ENCODE data around the gene GFM1. TPM values are rescaled to one million over a fixed set of nuclear protein-coding genes. Genes with fewer than 3 reads are reported as not detected.

The GFM1 gene
- total and polyA plus RNA-seq, 2 of the 13 experiments (the other 11 are each of a cell fraction or from before 2014, with no cell fraction given): 10.5 to 59.0 TPM

DNA sequence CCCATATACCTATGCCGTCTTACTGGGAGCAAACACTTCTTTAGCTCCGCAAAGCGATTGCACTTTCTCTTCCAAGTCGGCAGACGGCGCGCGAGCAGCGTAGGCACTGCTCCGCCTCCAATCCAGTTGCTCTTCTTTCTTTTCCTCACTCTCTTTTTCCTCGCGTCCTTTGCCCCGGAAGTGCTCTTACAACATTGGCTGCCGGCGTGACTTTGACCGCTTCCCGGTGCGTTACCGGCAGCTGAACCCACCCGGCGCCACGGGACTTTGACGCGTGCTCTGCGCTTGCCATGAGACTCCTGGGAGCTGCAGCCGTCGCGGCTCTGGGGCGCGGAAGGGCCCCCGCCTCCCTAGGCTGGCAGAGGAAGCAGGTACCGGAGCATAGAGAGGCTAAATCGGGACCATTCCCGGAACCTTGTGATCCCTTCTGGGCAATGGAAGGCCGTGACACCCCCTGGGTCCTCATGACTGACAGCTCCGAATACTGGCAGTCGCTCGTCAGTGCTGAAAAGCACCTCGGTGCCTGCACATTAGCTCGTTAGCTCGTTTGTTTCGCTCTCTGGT, at the start of gene GFM1 (continued):
- TF ChIP-seq, protein P1, sequence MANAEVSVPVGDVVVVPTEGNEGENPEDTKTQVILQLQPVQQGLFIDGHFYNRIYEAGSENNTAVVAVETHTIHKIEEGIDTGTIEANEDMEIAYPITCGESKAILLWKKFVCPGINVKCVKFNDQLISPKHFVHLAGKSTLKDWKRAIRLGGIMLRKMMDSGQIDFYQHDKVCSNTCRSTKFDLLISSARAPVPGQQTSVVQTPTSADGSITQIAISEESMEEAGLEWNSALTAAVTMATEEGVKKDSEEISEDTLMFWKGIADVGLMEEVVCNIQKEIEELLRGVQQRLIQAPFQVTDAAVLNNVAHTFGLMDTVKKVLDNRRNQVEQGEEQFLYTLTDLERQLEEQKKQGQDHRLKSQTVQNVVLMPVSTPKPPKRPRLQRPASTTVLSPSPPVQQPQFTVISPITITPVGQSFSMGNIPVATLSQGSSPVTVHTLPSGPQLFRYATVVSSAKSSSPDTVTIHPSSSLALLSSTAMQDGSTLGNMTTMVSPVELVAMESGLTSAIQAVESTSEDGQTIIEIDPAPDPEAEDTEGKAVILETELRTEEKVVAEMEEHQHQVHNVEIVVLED (CRISPR knock-in tag; IDR thresholded peaks at IDR 0.05; ENCODE audit: borderline replicate concordance): peak; percentile 83
- TF ChIP-seq ZFP36L1 (CRISPR knock-in tag; IDR thresholded peaks at IDR 0.05) (peak; percentile 63; the same call in 1 of the 2 replicates), FOXM1 (CRISPR knock-in tag; IDR thresholded peaks at IDR 0.05) (no peak), KAT8 (CRISPR knock-in tag; IDR thresholded peaks at IDR 0.05) (peak; percentile 99), ATM (IDR thresholded peaks at IDR 0.05; ENCODE audit: borderline replicate concordance) (no peak), POLR2G (IDR thresholded peaks at IDR 0.05; ENCODE audit: low read depth, low read length) (peak; percentile 88), FLYWCH1 (CRISPR knock-in tag; IDR thresholded peaks at IDR 0.05) (no peak), SP140L (CRISPR knock-in tag; IDR thresholded peaks at IDR 0.05; ENCODE audit: borderline replicate concordance) (peak; percentile 61; the same call in 1 of the 2 replicates), ZBTB3 (CRISPR knock-in tag; IDR thresholded peaks at IDR 0.05; ENCODE audit: borderline replicate concordance, low read depth) (no peak), MXD4 (CRISPR knock-in tag; IDR thresholded peaks at IDR 0.05) (peak; percentile 99), ZFP1 (CRISPR knock-in tag; IDR thresholded peaks at IDR 0.05) (no peak), ZNF547 (CRISPR knock-in tag; IDR thresholded peaks at IDR 0.05) (peak; percentile 79; the same call in 1 of the 2 replicates), ATF7 (IDR thresholded peaks at IDR 0.05) (no peak), ATF7 (CRISPR knock-in tag; IDR thresholded peaks at IDR 0.05) (0 out of 2 replicates have a peak, but pooled peaks have one; percentile 13), NPAS2 (CRISPR knock-in tag; IDR thresholded peaks at IDR 0.05; ENCODE audit: borderline replicate concordance) (no peak), MAFG (CRISPR knock-in tag; IDR thresholded peaks at IDR 0.05) (no peak), ZNF614 (CRISPR knock-in tag; IDR thresholded peaks at IDR 0.05; ENCODE audit: borderline replicate concordance) (peak; percentile 83; the same call in 1 of the 2 replicates), ADNP (CRISPR knock-in tag; IDR thresholded peaks at IDR 0.05) (no peak)
- TF ChIP-seq, protein P2, sequence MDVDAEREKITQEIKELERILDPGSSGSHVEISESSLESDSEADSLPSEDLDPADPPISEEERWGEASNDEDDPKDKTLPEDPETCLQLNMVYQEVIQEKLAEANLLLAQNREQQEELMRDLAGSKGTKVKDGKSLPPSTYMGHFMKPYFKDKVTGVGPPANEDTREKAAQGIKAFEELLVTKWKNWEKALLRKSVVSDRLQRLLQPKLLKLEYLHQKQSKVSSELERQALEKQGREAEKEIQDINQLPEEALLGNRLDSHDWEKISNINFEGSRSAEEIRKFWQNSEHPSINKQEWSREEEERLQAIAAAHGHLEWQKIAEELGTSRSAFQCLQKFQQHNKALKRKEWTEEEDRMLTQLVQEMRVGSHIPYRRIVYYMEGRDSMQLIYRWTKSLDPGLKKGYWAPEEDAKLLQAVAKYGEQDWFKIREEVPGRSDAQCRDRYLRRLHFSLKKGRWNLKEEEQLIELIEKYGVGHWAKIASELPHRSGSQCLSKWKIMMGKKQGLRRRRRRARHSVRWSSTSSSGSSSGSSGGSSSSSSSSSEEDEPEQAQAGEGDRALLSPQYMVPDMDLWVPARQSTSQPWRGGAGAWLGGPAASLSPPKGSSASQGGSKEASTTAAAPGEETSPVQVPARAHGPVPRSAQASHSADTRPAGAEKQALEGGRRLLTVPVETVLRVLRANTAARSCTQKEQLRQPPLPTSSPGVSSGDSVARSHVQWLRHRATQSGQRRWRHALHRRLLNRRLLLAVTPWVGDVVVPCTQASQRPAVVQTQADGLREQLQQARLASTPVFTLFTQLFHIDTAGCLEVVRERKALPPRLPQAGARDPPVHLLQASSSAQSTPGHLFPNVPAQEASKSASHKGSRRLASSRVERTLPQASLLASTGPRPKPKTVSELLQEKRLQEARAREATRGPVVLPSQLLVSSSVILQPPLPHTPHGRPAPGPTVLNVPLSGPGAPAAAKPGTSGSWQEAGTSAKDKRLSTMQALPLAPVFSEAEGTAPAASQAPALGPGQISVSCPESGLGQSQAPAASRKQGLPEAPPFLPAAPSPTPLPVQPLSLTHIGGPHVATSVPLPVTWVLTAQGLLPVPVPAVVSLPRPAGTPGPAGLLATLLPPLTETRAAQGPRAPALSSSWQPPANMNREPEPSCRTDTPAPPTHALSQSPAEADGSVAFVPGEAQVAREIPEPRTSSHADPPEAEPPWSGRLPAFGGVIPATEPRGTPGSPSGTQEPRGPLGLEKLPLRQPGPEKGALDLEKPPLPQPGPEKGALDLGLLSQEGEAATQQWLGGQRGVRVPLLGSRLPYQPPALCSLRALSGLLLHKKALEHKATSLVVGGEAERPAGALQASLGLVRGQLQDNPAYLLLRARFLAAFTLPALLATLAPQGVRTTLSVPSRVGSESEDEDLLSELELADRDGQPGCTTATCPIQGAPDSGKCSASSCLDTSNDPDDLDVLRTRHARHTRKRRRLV (CRISPR knock-in tag; IDR thresholded peaks at IDR 0.05): no peak; the same call in 1 of the 2 replicates
- TF ChIP-seq, protein P3, sequence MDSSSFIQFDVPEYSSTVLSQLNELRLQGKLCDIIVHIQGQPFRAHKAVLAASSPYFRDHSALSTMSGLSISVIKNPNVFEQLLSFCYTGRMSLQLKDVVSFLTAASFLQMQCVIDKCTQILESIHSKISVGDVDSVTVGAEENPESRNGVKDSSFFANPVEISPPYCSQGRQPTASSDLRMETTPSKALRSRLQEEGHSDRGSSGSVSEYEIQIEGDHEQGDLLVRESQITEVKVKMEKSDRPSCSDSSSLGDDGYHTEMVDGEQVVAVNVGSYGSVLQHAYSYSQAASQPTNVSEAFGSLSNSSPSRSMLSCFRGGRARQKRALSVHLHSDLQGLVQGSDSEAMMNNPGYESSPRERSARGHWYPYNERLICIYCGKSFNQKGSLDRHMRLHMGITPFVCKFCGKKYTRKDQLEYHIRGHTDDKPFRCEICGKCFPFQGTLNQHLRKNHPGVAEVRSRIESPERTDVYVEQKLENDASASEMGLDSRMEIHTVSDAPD (CRISPR knock-in tag; IDR thresholded peaks at IDR 0.05): no peak
- TF ChIP-seq, protein P4, sequence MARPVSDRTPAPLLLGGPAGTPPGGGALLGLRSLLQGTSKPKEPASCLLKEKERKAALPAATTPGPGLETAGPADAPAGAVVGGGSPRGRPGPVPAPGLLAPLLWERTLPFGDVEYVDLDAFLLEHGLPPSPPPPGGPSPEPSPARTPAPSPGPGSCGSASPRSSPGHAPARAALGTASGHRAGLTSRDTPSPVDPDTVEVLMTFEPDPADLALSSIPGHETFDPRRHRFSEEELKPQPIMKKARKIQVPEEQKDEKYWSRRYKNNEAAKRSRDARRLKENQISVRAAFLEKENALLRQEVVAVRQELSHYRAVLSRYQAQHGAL (CRISPR knock-in tag; IDR thresholded peaks at IDR 0.05; ENCODE audit: not compliant biosample characterization): no peak
